Adrenal gland (tissue), 5 donors: Measurements from ENCODE around the gene CD8A.

Source experiments
- POLR2A ChIP-seq, 2 donors: fragments of 450-650 bp; IDR thresholded peaks; one replicate each; pipeline ENCODE4 v1.6.1; 2017; ENCODE audit warnings: antibody characterized with exemption in 2 of 2, mild to moderate bottlenecking in 2 of 2, moderate library complexity in 1 of 2
- TF ChIP-seq, protein P1 (sequence below), 6 experiments: fragments of 450-650 bp in 4 of 6; fragments of 200-600 bp in 2 of 6; sonication (generic) in 1 of 6; IDR thresholded peaks; 1 replicate in 5 of 6; 2 replicates in 1 of 6; pipeline versions ENCODE4 v1.5.1 to v1.8.0; 2016 to 2021; ENCODE audit warnings: antibody characterized with exemption in 6 of 6, mild to moderate bottlenecking in 2 of 6, moderate library complexity in 1 of 6
- donor health status: DM: no; HTN: no; CAD: no.

DNA sequence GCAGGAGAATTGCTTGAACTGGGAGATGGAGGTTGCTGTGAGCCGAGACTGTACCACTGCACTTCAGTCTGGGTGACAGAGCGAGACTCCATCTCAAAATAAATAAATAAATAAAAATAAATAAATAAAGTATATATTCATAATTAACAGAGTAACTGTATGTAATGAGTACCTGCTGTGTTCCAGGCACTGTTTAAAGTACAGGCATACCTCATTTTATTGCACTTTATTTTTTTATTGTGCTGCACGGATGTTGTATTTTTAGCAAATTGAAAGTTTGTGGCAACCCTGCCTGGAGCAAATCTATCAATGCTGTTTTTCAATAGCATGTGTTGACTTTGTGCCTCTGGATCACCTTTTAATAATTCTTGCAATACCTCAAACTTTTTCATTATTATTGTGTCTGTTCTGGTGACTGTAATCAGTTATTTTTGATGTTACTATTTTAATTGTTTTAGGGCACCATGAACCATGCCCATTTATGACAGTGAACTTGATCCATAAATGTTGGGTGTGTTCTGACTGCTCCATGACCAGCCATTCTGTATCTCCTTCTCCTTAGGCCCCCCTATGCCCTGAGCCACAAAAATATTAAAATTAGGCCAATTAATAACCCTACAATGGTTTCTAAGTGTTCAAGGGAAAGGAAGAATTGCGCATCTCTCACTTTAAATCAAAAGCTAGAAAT is 27.5 kb upstream of the CD8A start:
- TF ChIP-seq, protein P1, sequence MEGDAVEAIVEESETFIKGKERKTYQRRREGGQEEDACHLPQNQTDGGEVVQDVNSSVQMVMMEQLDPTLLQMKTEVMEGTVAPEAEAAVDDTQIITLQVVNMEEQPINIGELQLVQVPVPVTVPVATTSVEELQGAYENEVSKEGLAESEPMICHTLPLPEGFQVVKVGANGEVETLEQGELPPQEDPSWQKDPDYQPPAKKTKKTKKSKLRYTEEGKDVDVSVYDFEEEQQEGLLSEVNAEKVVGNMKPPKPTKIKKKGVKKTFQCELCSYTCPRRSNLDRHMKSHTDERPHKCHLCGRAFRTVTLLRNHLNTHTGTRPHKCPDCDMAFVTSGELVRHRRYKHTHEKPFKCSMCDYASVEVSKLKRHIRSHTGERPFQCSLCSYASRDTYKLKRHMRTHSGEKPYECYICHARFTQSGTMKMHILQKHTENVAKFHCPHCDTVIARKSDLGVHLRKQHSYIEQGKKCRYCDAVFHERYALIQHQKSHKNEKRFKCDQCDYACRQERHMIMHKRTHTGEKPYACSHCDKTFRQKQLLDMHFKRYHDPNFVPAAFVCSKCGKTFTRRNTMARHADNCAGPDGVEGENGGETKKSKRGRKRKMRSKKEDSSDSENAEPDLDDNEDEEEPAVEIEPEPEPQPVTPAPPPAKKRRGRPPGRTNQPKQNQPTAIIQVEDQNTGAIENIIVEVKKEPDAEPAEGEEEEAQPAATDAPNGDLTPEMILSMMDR (IDR thresholded peaks at IDR 0.05), result no peak
- no peak for TF ChIP-seq POLR2A (IDR thresholded peaks at IDR 0.05)
